ENCODE measurements around the gene BBS1. TPM values are rescaled to one million over a fixed set of nuclear protein-coding genes. Genes with fewer than 3 reads are reported as not detected.
"Not testable (repeated sequence)": the region's sequence is repeated elsewhere in the genome, so short reads cannot be mapped to it uniquely, and the experiment has no call there.

Gene BBS1
- total and polyA plus RNA-seq, 2 donors (not counting 3 experiments of a cell fraction or from before 2014, with no cell fraction given), result 29.2 to 32.9 TPM

DNA sequence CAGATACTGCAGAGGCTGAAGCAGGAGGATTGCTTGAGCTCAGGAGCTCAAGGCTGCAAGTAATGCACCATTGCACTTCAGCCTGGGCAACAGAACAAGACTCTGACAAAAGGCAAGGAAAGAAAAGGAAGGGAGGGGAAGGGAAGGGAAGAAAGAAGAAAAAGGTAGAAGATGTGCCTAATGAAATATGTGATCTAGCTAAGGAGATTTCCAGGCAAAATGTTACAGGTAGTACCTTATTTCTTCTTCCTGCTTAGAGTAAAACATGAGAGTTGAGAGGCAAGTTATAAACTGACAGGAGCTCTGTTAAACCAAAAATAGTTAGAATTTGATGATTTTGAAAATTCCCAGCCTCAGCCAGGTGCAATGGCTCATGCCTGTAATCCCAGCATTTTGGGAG lies 48.4 kb upstream of the BBS1 start:
- Histone ChIP-seq H3K79me2 (ENCODE audit: control insufficient read depth, insufficient read depth, low read length) (no peaks in the 10 kb centered on the region), H3K9ac (replicated peaks; ENCODE audit: extremely low read depth, insufficient read depth, low read length) (no peak overlapping the region), H3K27me3 (ENCODE audit: control insufficient read depth in 2 of 2, insufficient read depth in 2 of 2, low read length in 2 of 2) (peaks cover 2 to 4% of the 10 kb centered on the region in 2 experiments), H2AFZ (ENCODE audit: low read depth, low read length) (no peak overlapping the region), H3K36me3 (ENCODE audit: control insufficient read depth in 2 of 2, extremely low read depth in 1 of 2, insufficient read depth in 2 of 2, low read length in 2 of 2) (no peaks in the 10 kb centered on the region), H3K4me2 (ENCODE audit: insufficient read depth, low read length) (no peak overlapping the region), H3K9me1 (replicated peaks; ENCODE audit: control insufficient read depth, extremely low read depth, insufficient read depth, low read length) (no peaks in the 10 kb centered on the region), H3K4me3 (replicated peaks in 1 of 3; ENCODE audit: insufficient read depth in 1 of 3, low read depth in 1 of 3, low read length in 3 of 3) (no peak overlapping the region), H3K27ac (ENCODE audit: insufficient read depth, low read depth, low read length) (no peak overlapping the region), H3K4me1 (ENCODE audit: control insufficient read depth, extremely low read depth, insufficient read depth, low read length) (peaks cover 3% of the 10 kb centered on the region), H4K20me1 (replicated peaks; ENCODE audit: control insufficient read depth, extremely low read depth, insufficient read depth, low read length) (no peaks in the 10 kb centered on the region), H3K9me3 (replicated peaks; ENCODE audit: control insufficient read depth, insufficient read depth, low read length) (no peaks in the 10 kb centered on the region)
- dilution Hi-C loops (cut with MboI; ENCODE audit: extremely low pct_ligation_motif_present, low sequenced_read_pairs) (no loop called here), intact Hi-C loops (cut with micrococcal nuclease) (no loop called here)
- ChIA-PET CTCF (interaction anchor here (1.2 to 1.7 kb wide), 3 partner anchors 18 to 150 kb away, joined by 4 to 6 read pairs (median 4); partner anchors contain the start of genes DPP3 and MRPL11), POLR2A (no interaction called here)
- no peak for TF ChIP-seq POLR2AphosphoS5 (IDR thresholded peaks at IDR 0.05; ENCODE audit: insufficient read depth, low read depth, low read length)
- BruUV-seq (replicated peaks), result no TSS peak
- no peak for DNase-seq (ENCODE audit: low read depth, low spot score)
- FAIRE-seq, result no peak

DNA sequence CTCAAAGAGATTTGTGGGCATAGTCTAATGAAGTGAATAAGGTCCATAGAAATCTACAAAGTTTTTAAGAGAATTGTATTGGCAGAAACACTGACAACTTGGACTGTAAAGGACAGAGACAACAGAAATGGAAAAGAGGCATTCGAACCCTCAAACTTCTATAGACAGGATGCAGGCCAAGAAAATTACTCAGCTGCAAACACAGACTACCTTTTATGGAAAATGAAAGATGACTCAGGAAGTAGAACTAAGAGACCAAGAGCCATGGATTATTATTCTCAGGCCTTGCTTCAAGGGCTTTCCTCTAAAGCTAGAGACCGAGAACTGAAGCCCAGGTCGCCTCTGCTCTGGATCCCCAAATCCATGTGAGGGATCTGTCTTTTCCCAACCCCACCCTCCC lies 47.5 kb upstream of the BBS1 start:
- dilution Hi-C loops (cut with MboI; ENCODE audit: extremely low pct_ligation_motif_present, low sequenced_read_pairs) (no loop called here), intact Hi-C loops (cut with micrococcal nuclease) (no loop called here)
- H3K9me3 ChIP-seq (replicated peaks; ENCODE audit: control insufficient read depth, insufficient read depth, low read length), result no peaks in the 10 kb centered on the region
- H3K36me3 ChIP-seq (ENCODE audit: control insufficient read depth in 2 of 2, extremely low read depth in 1 of 2, insufficient read depth in 2 of 2, low read length in 2 of 2), result no peaks in the 10 kb centered on the region
- H3K9ac ChIP-seq (replicated peaks; ENCODE audit: extremely low read depth, insufficient read depth, low read length), result no peak overlapping the region
- H3K4me2 ChIP-seq (ENCODE audit: insufficient read depth, low read length), result no peak overlapping the region
- BruUV-seq (replicated peaks), result no TSS peak
- FAIRE-seq, result no peak
- CTCF ChIA-PET, result interaction anchor here (0.8 to 0.9 kb wide), 2 partner anchors 17 to 77 kb away, joined by 3 read pairs; partner anchors contain the start of gene DPP3
- no peak for DNase-seq (ENCODE audit: low read depth, low spot score)
- no peak overlapping the region for H2AFZ ChIP-seq (ENCODE audit: low read depth, low read length)
- H3K4me3 ChIP-seq (replicated peaks in 1 of 3; ENCODE audit: insufficient read depth in 1 of 3, low read depth in 1 of 3, low read length in 3 of 3), result no peak overlapping the region
- TF ChIP-seq GATA2 (IDR thresholded peaks at IDR 0.05; ENCODE audit: insufficient read depth, insufficient read length, low read depth, low read length), result no peak
- TF ChIP-seq POLR2A (IDR thresholded peaks at IDR 0.05; ENCODE audit: low read depth, low read length), result no peak
- no peak for TF ChIP-seq JUN (IDR thresholded peaks at IDR 0.05; ENCODE audit: borderline replicate concordance, insufficient read depth, insufficient read length, low read depth)
- POLR2A ChIA-PET, result interaction anchor here (0.6 kb wide), 1 partner anchor 214 kb away, joined by 3 read pairs; no protein-coding TSS in a partner anchor
- H3K9me1 ChIP-seq (replicated peaks; ENCODE audit: control insufficient read depth, extremely low read depth, insufficient read depth, low read length), result no peaks in the 10 kb centered on the region
- H3K79me2 ChIP-seq (ENCODE audit: control insufficient read depth, insufficient read depth, low read length), result no peaks in the 10 kb centered on the region
- no peak overlapping the region for H3K27ac ChIP-seq (ENCODE audit: insufficient read depth, low read depth, low read length)
- H3K4me1 ChIP-seq (ENCODE audit: control insufficient read depth, extremely low read depth, insufficient read depth, low read length), result peaks cover 10% of the 10 kb centered on the region
- H4K20me1 ChIP-seq (replicated peaks; ENCODE audit: control insufficient read depth, extremely low read depth, insufficient read depth, low read length), result no peaks in the 10 kb centered on the region
- H3K27me3 ChIP-seq (ENCODE audit: control insufficient read depth in 2 of 2, insufficient read depth in 2 of 2, low read length in 2 of 2), result peaks cover 2 to 4% of the 10 kb centered on the region in 2 experiments

DNA sequence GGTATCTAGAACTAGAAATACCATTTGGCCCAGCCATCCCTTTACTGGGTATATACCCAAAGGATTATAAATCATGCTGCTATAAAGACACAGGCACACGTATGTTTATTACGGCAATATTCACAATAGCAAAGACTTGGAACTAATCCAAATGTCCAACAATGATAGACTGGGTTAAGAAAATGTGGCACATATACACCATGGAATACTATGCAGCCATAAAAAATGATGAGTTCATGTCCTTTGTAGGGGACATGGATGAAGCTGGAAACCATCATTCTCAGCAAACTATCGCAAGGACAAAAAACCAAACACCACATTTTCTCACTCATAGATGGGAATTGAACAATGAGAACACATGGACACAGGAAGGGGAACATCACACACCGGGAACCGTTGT lies 46.3 kb upstream of the BBS1 start:
- H4K20me1 ChIP-seq (replicated peaks; ENCODE audit: control insufficient read depth, extremely low read depth, insufficient read depth, low read length); H3K4me2 ChIP-seq (ENCODE audit: insufficient read depth, low read length); H3K4me1 ChIP-seq (ENCODE audit: control insufficient read depth, extremely low read depth, insufficient read depth, low read length); H3K9me3 ChIP-seq (replicated peaks; ENCODE audit: control insufficient read depth, insufficient read depth, low read length); BruUV-seq (replicated peaks); FAIRE-seq; H3K27me3 ChIP-seq (ENCODE audit: control insufficient read depth in 2 of 2, insufficient read depth in 2 of 2, low read length in 2 of 2); POLR2A ChIA-PET; H3K27ac ChIP-seq (ENCODE audit: insufficient read depth, low read depth, low read length); H2AFZ ChIP-seq (ENCODE audit: low read depth, low read length); dilution Hi-C loops (cut with MboI; ENCODE audit: extremely low pct_ligation_motif_present, low sequenced_read_pairs); H3K9me1 ChIP-seq (replicated peaks; ENCODE audit: control insufficient read depth, extremely low read depth, insufficient read depth, low read length); H3K79me2 ChIP-seq (ENCODE audit: control insufficient read depth, insufficient read depth, low read length); H3K36me3 ChIP-seq (ENCODE audit: control insufficient read depth in 2 of 2, extremely low read depth in 1 of 2, insufficient read depth in 2 of 2, low read length in 2 of 2); H3K4me3 ChIP-seq (replicated peaks in 1 of 3; ENCODE audit: insufficient read depth in 1 of 3, low read depth in 1 of 3, low read length in 3 of 3); H3K9ac ChIP-seq (replicated peaks; ENCODE audit: extremely low read depth, insufficient read depth, low read length); intact Hi-C loops (cut with micrococcal nuclease); DNase-seq (ENCODE audit: low read depth, low spot score): not testable (repeated sequence)
- CTCF ChIA-PET, result interaction anchor here (1.0 kb wide), 1 partner anchor 25 kb away, joined by 4 read pairs; the partner anchor contains the start of gene MRPL11

Data from endothelial cell of umbilical vein (primary cell).